ENCODE measurements around the gene MRPS23. TPM values are rescaled to one million over a fixed set of nuclear protein-coding genes. Genes with fewer than 3 reads are reported as not detected.
A peak's percentile ranks its signal among the peaks of the same experiment; 100 is the strongest.

Gene MRPS23
- polyA plus RNA-seq, 2 of the 4 experiments (the other 2 are of a cell fraction), result 110 to 153 TPM

GRCh38 chr17:57838453-57838852, 11.4 kb downstream of the MRPS23 start:
- FAIRE-seq, result no peak
- no peak for DNase-seq (ENCODE audit: low read depth in 1 of 2, low spot score in 1 of 2)
- WGBS (ENCODE audit: missing lambda C conversion rate), result 58% methylated on average over 4 of the region's 4 CpGs
- no peak overlapping the region for H3K4me2 ChIP-seq
- no peak; a peak in 1 of 6 replicates for ATAC-seq
- H3K9me3 ChIP-seq, result no peaks in the 10 kb centered on the region
- CTCF ChIA-PET, result interaction anchor here (0.9 to 1.4 kb wide), 7 partner anchors 161 to 709 kb away, joined by 3 to 5 read pairs (median 3); no protein-coding TSS in a partner anchor
- POLR2A ChIA-PET, result interaction anchor here (1.1 kb wide), 1 partner anchor 12 kb away, joined by 3 read pairs; the partner anchor contains the start of gene MRPS23
- no peak overlapping the region for H3K4me3 ChIP-seq
- no peak overlapping the region for H3K27ac ChIP-seq
- H3K4me1 ChIP-seq, result peaks cover 14% of the 10 kb centered on the region; the same call in 1 of the 3 replicates
- TF ChIP-seq FOSL2 (IDR thresholded peaks at IDR 0.05) (no peak), FOSL2 (CRISPR knock-in tag; IDR thresholded peaks at IDR 0.05) (no peak), CEBPB (IDR thresholded peaks at IDR 0.05) (peak in 1 of 2 experiments; percentile 5; a peak in 1 of 4 replicates), FOSB (CRISPR knock-in tag; IDR thresholded peaks at IDR 0.05) (no peak)

DNA sequence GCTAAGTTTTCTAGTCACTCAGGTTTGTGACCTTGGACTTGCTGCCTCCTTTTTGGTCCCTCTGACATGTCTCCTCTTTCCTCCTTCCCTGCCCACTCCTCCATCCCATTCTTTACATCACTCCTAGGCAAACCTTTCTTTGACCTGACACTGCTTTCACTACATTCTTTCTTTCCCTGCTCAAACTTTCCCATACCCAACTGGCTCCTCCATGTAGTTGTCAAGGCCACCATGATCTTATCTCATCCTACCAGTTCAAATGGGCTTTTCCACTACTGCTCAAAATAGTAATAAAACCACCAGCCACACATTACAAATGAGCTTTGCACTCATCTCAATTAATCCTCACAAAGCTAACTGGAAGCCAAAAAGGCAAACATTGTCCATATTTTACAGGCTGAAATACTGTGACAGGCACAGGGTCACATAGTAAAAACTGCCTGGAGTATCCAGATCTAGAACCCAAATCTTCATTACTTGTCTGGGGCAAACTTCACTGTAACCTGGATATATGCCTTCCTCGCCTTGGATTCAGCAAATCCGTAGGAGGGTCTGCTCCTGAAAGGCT, 14.4 kb downstream of the MRPS23 start:
- FAIRE-seq, result no peak
- ATAC-seq, result no peak
- ChIA-PET CTCF (interaction anchor here (0.6 to 6.3 kb wide), 16 partner anchors 13 to 714 kb away, joined by 3 to 150 read pairs (median 25); partner anchors contain the start of gene MRPS23), POLR2A (no interaction called here)
- H3K4me3 ChIP-seq, result no peak overlapping the region
- H3K4me2 ChIP-seq, result no peak overlapping the region
- no peak for DNase-seq (ENCODE audit: low read depth in 1 of 2, low spot score in 1 of 2)
- TF ChIP-seq SREBF2 (IDR thresholded peaks at IDR 0.05) (no peak), PHF8 (IDR thresholded peaks at IDR 0.05; ENCODE audit: borderline replicate concordance, low read depth) (no peak), BCL3 (IDR thresholded peaks at IDR 0.05) (no peak), NR3C1 (IDR thresholded peaks at IDR 0.05) (no peak), CBX2 (IDR thresholded peaks at IDR 0.05; ENCODE audit: borderline replicate concordance, low read depth) (no peak), RFX5 (IDR thresholded peaks at IDR 0.05) (no peak), HOXA7 (CRISPR knock-in tag; IDR thresholded peaks at IDR 0.05) (no peak), HEYL (CRISPR knock-in tag; IDR thresholded peaks at IDR 0.05) (no peak), RNF2 (IDR thresholded peaks at IDR 0.05; ENCODE audit: borderline replicate concordance, low read depth) (no peak), NFE2L2 (conservative IDR thresholded peaks at IDR 0.05; ENCODE audit: low read length) (no peak), CHD2 (IDR thresholded peaks at IDR 0.05; ENCODE audit: low read length, partially characterized antibody) (no peak), TP53 (CRISPR knock-in tag; IDR thresholded peaks at IDR 0.05) (no peak), EP300 (IDR thresholded peaks at IDR 0.05) (no peak), FOSB (CRISPR knock-in tag; IDR thresholded peaks at IDR 0.05) (no peak), CBX8 (IDR thresholded peaks at IDR 0.05) (no peak)
- TF ChIP-seq, protein P1, sequence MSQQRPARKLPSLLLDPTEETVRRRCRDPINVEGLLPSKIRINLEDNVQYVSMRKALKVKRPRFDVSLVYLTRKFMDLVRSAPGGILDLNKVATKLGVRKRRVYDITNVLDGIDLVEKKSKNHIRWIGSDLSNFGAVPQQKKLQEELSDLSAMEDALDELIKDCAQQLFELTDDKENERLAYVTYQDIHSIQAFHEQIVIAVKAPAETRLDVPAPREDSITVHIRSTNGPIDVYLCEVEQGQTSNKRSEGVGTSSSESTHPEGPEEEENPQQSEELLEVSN (IDR thresholded peaks at IDR 0.05; ENCODE audit: borderline replicate concordance, low read depth), result no peak
- TF ChIP-seq, protein P2, sequence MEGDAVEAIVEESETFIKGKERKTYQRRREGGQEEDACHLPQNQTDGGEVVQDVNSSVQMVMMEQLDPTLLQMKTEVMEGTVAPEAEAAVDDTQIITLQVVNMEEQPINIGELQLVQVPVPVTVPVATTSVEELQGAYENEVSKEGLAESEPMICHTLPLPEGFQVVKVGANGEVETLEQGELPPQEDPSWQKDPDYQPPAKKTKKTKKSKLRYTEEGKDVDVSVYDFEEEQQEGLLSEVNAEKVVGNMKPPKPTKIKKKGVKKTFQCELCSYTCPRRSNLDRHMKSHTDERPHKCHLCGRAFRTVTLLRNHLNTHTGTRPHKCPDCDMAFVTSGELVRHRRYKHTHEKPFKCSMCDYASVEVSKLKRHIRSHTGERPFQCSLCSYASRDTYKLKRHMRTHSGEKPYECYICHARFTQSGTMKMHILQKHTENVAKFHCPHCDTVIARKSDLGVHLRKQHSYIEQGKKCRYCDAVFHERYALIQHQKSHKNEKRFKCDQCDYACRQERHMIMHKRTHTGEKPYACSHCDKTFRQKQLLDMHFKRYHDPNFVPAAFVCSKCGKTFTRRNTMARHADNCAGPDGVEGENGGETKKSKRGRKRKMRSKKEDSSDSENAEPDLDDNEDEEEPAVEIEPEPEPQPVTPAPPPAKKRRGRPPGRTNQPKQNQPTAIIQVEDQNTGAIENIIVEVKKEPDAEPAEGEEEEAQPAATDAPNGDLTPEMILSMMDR (IDR thresholded peaks at IDR 0.05), result no peak
- H3K9me3 ChIP-seq, result no peaks in the 10 kb centered on the region
- 85% methylated on average over 2 of the region's 2 CpGs for WGBS (ENCODE audit: missing lambda C conversion rate)
- no peak overlapping the region; a peak in 1 of 6 replicates for H3K27ac ChIP-seq
- peaks cover 17% of the 10 kb centered on the region; the same call in 1 of the 3 replicates for H3K4me1 ChIP-seq

All from A549 (cell line).